Suppressor macrophage treated with lipopolysaccharide for 4 hours (primary cell): ENCODE measurements around the gene LINGO4.
A peak's percentile ranks its signal among the peaks of the same experiment; 100 is the strongest.
"Not testable (repeated sequence)": the region's sequence is repeated elsewhere in the genome, so short reads cannot be mapped to it uniquely, and the experiment has no call there.

Experiments
- DNase-seq: peaks from one replicate; pipeline ENCODE4 v3.0.0-alpha.2; 2020

The LINGO4 gene

DNA sequence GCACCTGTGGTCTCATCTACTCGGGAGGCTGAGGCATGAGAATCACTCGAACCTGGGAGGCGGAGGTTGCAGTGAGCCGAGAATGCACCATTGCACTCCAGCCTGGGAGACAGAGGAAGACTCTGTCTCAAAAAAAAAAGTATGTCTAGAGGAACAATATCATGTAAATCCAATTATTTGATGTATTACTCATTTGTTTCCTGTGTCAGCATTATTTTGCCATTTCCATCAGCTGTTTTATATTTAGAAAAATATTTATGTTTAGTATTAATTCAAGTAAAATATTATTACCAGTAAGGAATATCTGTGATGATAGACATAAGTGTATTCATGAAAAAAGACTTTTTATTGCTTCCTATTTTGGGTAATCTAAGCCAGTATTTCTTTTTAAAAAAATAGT, 27.9 kb downstream of the LINGO4 start:
- DNase-seq = no peak

DNA sequence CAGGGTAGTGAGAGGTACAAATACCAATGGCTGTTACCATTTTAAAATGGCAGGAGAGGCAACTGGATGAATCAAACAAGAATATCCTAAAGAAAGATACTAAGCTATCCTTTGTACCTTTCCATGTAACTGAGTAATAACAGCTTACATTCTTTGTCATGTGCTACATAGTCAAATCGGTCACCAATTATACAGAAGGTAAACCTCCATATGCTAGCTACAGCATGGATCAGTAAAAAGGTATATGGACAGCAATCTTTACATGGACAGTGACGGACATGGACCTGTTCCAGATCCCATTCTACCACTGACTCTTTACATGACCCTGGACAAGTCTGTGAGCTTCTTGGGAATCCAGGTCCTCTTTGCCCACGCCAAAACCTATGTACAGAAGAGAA, 28.6 kb downstream of the LINGO4 start:
- no peak for DNase-seq

DNA sequence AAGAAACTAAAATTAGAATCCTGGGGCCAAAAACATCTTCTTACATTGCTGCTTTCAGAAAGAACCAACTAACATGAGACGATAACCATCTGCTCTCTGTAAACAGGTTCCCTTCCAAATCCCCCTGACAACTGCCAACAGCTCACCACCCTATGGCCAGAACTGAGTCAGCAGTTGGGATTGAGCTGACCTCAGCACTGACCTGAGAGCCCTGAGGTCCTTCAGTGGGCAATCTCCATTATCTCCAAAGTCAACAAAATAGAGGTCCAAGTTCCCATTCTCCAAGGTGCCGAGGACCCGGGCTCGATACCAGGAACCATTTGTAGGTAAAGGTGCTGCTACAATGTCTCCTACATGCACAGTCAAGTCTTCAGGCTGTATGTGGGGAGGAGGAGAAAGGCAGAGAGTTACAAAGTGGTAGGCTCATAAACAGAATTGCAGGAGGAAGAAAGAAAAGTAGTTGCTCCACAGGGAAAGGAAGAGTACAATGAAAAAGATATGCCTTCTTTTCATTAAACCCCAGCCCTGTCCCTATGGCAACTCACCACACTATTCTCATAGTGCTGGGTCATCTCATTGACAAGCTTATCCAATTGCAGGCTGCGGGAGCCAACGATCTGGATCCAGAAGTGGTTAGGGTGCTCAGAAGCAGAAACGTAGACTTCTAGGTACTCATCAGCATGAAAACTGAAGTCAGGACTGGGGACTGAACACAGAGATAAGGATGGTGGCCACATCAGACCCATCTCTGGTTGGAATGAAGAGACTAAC, 29.1 kb downstream of the LINGO4 start:
- no peak for DNase-seq

DNA sequence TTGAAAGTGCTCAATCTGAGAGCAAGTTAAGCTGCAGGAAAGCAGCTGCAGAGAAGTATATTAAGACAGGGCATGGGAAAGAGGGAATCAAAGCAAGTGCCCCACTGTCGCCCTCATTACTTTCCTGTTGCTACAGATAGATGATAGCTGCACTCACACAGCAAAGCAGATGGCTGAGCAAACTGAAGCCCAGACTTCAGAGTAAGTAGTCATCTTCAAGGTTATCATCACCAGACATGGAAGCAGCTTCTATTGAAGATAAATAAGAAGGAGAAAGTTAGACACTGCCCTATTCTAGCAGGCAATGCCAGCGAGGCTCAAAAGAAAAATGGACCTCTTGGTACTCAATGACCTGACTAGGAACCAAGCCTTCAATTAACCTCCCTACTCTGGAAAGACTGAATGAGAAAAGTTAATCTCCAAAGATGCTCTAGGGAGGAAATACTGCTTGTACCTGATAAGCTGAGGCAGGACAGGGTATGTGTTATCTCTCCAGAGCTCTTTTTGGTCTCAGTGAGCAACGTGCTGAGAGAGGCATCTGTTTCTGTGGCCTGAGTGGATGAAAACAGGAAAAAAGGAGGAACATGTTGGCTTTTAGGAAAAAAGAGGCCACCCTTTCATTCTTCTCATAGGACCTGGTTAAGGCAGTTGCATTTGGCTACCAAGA, 30.8 kb downstream of the LINGO4 start:
- no peak for DNase-seq

DNA sequence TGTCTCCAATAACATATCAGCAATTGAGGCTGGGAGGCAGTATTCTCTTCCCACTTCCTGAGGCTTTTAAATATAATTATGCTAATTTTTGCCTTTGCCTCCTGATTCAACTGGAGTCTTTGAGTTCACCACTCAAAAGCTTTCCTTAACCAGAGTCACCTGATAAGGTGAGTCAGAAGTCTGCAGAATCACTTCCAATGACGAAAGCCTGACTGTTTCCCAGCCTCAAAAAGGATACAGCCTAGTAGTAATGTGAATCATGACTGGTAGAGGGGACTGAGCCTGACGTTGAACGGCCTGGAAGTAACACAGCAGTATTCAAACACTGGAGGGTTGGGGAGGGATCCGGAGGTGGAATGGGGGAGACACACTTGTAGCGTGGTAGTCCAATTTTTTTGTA, 31.5 kb downstream of the LINGO4 start:
- no peak for DNase-seq

DNA sequence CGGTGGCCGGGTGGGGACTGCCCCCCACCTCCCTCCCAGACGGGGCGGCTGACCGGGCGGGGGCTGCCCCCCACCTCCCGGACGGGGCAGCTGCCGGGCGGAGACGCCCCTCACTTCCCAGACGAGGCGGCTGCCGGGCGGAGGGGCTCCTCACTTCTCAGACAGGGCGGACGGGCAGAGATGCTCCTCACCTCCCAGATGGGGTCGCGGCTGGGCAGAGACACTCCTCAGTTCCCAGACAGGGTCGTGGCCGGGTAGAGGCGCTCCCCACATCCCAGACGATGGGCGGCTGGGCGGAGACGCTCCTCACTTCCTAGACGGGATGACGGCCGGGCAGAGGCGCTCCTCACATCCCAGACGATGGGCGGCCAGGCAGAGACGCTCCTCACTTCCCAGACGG, 35.9 kb downstream of the LINGO4 start:
- not testable (repeated sequence) for DNase-seq

DNA sequence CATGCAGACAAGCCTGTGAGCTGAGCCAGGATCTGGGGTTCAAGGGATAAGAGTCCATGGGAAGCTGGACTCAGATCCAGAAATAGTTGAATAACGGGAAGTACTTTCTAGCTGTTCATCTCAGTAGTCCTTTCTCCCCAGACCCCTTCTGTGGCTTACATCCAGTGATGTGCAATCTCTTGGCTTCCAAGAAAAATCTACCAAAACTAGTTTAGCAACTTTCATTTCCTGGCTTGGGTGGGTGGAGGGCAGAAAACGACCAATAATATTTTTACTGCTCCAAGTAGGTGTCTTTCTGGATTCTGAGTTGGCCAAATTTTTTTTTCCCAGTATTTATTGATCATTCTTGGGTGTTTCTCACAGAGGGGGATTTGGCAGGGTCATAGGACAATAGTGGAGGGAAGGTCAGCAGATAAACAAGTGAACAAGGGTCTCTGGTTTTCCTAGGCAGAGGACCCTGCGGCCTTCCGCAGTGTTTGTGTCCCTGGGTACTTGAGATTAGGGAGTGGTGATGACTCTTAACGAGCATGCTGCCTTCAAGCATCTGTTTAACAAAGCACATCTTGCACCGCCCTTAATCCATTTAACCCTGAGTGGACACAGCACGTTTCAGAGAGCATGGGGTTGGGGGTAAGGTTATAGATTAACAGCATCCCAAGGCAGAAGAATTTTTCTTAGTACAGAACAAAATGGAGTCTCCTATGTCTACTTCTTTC, 36.7 kb downstream of the LINGO4 start:
- DNase-seq = not testable (repeated sequence)

DNA sequence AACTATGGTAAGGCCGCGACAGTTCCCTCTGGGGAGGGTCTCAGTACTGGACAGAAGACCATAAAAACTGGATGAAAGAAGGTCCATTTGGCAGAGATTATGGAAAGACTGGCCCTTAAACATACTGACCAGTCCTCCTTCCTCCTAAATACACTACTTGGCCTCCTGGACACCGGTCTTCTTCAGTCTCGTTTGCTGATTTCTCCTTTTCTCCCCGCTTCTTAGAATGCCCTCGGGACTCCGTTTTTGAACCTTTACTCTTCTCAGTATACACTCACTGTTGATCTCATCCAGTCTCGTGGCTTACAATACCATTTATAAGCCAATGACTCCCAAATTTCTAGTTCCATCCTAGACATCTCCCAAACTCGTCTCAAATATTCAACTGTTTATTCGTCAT, 41.2 kb downstream of the LINGO4 start:
- no peak for DNase-seq

DNA sequence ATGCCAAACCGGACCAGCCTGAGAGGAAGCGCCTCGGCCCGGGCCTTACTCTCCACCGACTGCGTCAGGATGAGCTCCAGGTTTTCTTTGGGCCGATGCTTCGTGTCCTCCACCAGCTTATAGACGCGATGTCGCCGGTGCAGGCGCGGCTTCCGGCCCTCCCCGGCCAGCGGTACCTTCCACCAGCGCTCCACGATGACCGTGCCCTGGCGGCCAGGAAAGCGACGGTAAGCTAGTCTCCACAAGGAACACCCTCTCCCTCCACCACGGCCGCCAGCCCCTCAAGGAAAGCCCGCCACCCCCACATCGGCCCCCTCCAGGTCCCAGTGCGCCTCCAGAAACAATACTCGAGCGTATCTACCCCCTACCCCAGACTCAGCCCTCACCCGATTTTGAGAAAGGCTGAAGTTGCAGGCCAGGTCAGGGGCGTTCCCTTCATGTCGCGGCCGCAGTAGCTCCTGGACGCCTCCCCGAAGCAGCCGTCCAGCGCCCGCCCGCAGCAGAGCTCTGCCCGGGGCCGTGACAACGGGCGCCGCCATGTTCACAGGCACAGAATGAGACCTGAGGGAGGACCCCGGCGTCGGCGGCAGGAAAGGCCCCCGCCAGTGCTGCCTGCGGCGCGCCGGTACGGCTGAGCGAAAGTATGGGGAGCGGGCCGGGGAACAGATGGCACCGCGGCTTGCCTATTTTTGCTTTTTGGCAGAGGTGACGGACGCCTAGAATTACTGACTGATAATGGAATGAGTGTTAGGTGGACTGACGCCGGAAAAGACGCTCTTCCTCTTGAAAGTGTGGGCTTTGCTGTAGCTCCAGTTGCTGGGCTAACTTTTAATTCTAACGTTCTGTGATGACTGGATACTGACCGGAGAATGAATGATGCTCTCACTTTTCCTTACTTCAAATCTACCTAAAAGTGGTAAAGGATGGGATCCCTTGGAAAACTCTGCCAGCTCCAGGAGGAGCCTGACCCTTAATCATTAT, 42.0 kb downstream of the LINGO4 start, which contains the start of gene MRPL9:
MRPL9 (minus strand) TSS at position 556 of the 981 bp plus-strand sequence; CDS start at position 539, 17 bp downstream.
- peak; percentile 84 for DNase-seq

DNA sequence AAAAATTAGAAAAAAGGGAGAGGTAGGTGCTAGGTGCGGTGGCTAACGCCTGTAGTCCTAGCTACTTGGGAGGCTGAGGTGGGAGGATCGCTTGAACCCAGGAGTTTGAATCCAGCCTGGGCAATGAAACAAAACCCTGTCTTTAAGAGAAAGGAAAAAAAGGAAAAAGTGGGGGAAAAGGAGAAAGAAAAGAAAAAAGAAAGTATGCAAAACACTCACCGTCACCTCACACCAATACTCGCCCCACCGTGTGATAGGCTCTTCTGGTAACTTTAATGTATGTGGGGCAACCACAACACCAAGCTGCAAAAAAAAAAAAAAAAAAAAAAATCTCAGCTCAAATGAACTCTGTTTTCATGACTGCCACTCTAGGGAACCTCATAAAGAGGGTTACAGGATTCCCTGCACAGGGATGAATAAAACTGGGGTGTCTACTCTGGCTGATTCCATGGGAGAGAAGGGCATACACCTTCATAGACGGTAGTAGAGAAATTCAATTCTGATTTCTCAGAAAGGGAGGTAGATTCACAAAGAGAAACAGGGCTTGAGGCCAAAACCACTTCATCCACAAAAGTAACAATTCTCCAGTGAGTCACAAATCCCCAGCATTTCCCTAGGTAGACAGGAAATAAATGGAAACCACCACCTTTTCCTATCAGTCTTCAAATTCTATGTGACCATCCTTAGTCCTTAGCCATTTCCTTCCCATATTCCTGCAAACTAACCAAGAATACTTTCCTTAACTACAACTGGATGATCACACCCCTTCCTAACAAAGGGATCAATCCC, 44.4 kb downstream of the LINGO4 start:
- no peak for DNase-seq

DNA sequence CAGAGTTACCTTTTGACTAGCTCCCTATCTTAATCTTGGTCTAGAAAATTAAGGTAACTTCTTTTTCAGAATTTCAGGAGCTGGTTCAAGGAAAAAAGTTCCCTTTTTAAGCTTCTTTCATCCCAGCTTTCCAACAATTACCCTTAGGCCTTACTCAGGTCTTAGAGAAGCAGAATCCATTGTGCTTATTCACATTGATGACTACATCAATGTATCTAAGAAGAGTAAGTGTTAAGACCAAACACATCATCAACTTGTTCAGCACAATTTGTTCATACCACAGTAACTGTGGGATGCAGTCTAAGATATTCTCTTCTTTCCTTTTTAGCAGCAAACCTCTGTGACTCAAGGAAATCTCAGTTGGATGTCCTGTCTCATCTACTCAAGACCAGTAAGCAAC, 46.0 kb downstream of the LINGO4 start:
- DNase-seq = no peak

DNA sequence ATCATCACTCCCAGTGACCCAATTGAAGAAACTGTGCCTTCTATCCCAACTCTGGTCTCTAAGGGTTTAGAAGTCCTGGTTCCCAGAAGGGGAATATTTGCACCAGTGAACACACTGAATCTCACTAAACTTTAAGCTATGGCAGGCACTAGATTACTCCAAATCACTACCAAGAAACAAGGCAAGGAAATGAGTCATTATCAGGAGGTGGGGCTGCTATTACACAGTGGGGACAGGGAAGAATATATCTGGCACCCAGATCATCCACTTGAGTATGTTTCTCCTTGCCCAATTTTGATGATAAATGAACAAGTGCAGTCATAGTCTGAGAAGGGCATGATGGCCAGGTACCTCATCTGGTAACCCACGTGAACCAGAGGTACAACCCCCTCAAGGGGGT, 48.9 kb downstream of the LINGO4 start:
- peak; percentile 25 for DNase-seq
